Left lung (tissue), 10 donors: ENCODE results near the gene UBE2R2. TPM values are rescaled to one million over a fixed set of nuclear protein-coding genes. Genes with fewer than 3 reads are reported as not detected.
A peak's percentile ranks its signal among the peaks of the same experiment; 100 is the strongest.

Experiments used
- ATAC-seq: fragments of 200-7000 bp; cut with Tn5 transposase; one replicate; pipeline ENCODE4 v1.9.1; 2020; ENCODE audit warnings: moderate library complexity
- DNase-seq, 4 donors: peaks; one replicate each; pipeline ENCODE4 v3.0.0-alpha.2; 2013 to 2020
- H3K27ac ChIP-seq, 2 donors: fragments of 200-600 bp; sonication (generic) in 1 of 2; one replicate each; pipeline versions ENCODE4 v1.5.0 to v1.8.0; 2020 to 2021
- H3K27me3 ChIP-seq, 2 donors: fragments of 200-600 bp; sonication (generic) in 1 of 2; one replicate each; pipeline versions ENCODE4 v1.5.0 to v1.8.0; 2020 to 2021
- H3K36me3 ChIP-seq, 2 donors: fragments of 200-600 bp; sonication (generic) in 1 of 2; one replicate each; pipeline versions ENCODE4 v1.5.0 to v1.8.0; 2020 to 2021
- H3K4me1 ChIP-seq, 2 donors: fragments of 200-600 bp; one replicate each; pipeline ENCODE4 v1.8.0; 2021
- H3K4me3 ChIP-seq, 2 donors: fragments of 200-600 bp; sonication (generic) in 1 of 2; one replicate each; pipeline versions ENCODE4 v1.5.0 to v1.8.0; 2020 to 2021; ENCODE audit warnings: mild to moderate bottlenecking in 1 of 2
- H3K9me3 ChIP-seq, 2 donors: fragments of 200-600 bp; sonication (generic) in 1 of 2; one replicate each; pipeline versions ENCODE4 v1.5.0 to v1.8.0; 2020 to 2021
- intact Hi-C, 2 donors: fragments of 100-400 bp; cut with DNase I; formaldehyde crosslinking; loops; one replicate each; pipeline versions ENCODE4 v1.11.2 to v1.14.2; 2022
- polyA plus RNA-seq, 6 donors: library from polyadenylated mRNA; unstranded; fragments of 120-200 nt; gene quantifications; one replicate each; pipeline ENCODE4 v1.2.1, GENCODE V29; 2013; ENCODE audit not compliant: insufficient read length in 6 of 6
- total RNA-seq, 2 donors: library from RNA; stranded (reverse); fragmentation: NEBNext Ultra II Directional; extraction: Animal tissue kit (Norgen Biotek cat#: 25700); gene quantifications; one replicate each; pipeline ENCODE4 v1.2.1, GENCODE V29; 2021
- TF ChIP-seq, protein P1 (sequence below), 2 donors: fragments of 200-600 bp; sonication (generic) in 1 of 2; IDR thresholded peaks; one replicate each; pipeline versions ENCODE4 v1.5.0 to v1.8.0; 2021; ENCODE audit warnings: antibody characterized with exemption in 2 of 2
- donor health status: DM: no; HTN: yes; CAD: no.
- donor health status: DM: no; HTN: no; CAD: no.

Gene UBE2R2
- total and polyA plus RNA-seq, 8 donors = 34.0 to 60.6 (median 56.7) TPM

DNA sequence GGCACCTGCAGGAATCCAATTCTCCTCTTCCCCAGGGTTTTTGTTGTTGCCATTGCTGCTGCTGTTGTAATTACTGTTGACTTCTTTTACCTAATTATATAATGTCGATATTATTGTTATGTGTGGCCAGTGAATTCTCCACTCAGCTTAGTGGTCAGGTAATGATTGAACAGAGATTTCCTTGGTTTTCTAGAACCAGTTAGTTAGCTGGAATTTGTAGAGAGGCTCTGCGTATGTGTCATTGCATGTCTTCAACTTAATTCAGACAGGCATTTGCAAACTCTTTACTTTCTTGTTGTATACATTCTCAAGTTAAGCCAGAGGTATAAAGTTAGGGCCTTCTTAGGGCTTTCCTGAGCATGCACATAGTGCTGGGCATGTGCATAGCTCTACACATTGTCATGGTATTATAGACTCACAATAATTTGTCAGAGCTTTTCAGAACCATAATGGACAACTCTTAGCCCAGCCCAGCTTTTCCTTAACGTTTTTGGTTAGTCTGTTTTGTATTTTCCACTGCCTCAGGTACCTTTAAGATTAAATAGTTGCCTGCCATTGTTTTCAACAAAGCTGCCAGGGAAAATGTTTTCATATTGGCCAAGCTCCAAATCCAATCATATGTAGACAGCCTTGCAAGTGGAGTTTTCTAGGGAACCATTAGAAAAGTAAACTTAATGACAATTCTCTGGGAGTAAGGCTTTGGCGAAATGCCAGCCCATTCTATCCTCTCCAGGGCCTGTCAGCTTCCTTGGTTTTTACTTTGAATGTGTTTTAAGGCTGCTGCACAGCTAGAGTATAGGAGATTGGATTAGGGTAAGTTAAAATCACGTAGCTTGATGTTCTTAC is 68.1 kb downstream of the UBE2R2 start:
- peaks cover 4 to 43% of the 10 kb centered on the region in 2 donors for H3K4me1 ChIP-seq
- no peak overlapping the region for H3K4me3 ChIP-seq
- no peak overlapping the region for H3K27ac ChIP-seq
- intact Hi-C loops = no loop called here
- peaks cover 0 to 20% of the 10 kb centered on the region in 2 donors for H3K36me3 ChIP-seq
- peak in 3 of 4 donors; percentile 43 to 75 (median 52) for DNase-seq
- TF ChIP-seq, protein P1, sequence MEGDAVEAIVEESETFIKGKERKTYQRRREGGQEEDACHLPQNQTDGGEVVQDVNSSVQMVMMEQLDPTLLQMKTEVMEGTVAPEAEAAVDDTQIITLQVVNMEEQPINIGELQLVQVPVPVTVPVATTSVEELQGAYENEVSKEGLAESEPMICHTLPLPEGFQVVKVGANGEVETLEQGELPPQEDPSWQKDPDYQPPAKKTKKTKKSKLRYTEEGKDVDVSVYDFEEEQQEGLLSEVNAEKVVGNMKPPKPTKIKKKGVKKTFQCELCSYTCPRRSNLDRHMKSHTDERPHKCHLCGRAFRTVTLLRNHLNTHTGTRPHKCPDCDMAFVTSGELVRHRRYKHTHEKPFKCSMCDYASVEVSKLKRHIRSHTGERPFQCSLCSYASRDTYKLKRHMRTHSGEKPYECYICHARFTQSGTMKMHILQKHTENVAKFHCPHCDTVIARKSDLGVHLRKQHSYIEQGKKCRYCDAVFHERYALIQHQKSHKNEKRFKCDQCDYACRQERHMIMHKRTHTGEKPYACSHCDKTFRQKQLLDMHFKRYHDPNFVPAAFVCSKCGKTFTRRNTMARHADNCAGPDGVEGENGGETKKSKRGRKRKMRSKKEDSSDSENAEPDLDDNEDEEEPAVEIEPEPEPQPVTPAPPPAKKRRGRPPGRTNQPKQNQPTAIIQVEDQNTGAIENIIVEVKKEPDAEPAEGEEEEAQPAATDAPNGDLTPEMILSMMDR (IDR thresholded peaks at IDR 0.05) = no peak
- H3K9me3 ChIP-seq = no peaks in the 10 kb centered on the region
- no peaks in the 10 kb centered on the region for H3K27me3 ChIP-seq
- ATAC-seq = peak; percentile 44

DNA sequence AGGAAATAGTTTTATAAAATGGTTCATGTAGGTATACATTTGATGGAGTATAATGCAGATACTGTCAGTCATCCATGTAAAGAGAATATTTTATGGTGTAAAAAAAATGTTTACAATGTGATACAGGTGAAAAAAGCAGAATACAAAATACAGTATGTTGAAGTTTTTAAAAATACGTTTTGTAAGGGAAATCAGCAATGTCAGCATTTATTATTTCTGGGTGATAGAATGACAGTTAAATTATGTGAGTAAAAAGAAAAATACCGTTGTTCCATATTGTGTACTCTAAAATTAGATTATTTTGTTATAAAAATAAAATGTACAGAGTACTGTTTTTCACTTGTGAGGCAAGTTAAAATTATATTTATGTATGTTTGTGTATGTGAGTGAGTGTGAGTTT is 69.0 kb downstream of the UBE2R2 start:
- H3K36me3 ChIP-seq = peaks cover 0 to 26% of the 10 kb centered on the region in 2 donors
- H3K4me3 ChIP-seq = no peak overlapping the region
- H3K9me3 ChIP-seq = no peaks in the 10 kb centered on the region
- H3K4me1 ChIP-seq = peaks cover 4 to 37% of the 10 kb centered on the region in 2 donors
- TF ChIP-seq, protein P1 (IDR thresholded peaks at IDR 0.05) = no peak
- no peaks in the 10 kb centered on the region for H3K27me3 ChIP-seq
- intact Hi-C loops = no loop called here
- H3K27ac ChIP-seq = no peak overlapping the region
- DNase-seq (no peak), ATAC-seq (no peak)

DNA sequence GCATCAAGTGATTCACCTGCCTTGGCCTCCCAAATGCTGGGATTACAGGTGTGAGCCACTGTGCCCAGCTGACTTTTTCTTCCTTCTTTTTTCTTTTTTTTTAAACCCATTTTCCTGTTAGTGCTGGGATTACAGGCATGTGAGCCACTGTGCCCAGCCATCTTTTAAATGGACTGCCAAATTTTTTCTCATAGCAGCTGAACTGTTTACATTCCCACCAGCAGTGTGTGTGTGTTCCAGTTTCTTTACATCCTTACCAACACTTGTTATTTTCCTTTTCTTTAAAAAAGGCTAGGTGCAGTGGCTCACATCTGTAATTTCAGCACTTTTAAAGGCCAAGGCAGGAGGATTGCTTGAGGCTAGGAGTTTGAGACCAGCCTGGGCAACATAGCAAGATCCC is 76.9 kb downstream of the UBE2R2 start:
- peaks cover 0 to 15% of the 10 kb centered on the region in 2 donors for H3K36me3 ChIP-seq
- ATAC-seq = no peak
- no peak overlapping the region for H3K27ac ChIP-seq
- H3K27me3 ChIP-seq = no peaks in the 10 kb centered on the region
- H3K9me3 ChIP-seq = no peaks in the 10 kb centered on the region
- no peak overlapping the region for H3K4me3 ChIP-seq
- TF ChIP-seq, protein P1 (IDR thresholded peaks at IDR 0.05) = no peak
- no peaks in the 10 kb centered on the region for H3K4me1 ChIP-seq
- intact Hi-C loops = no loop called here
- no peak for DNase-seq

DNA sequence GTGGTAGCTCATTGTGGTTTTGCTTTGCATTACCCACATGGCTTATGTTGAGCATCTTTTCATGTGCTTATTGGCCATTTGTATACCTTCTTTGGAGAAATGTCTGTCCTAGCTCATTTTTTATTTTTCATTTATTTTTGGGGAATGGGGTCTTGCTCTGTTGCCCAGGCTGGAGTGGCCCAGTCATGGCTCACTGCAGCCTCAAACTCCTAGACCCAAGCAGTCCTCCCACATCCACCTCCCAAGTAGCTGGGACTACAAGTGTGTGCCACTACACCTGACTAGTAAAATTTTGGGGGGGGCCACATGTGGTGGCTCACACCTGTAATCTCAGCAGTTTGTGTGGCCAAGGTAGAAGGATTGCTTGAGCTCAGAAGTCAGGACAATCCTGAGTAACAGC is 77.4 kb downstream of the UBE2R2 start:
- H3K4me3 ChIP-seq = no peak overlapping the region
- ATAC-seq (no peak), DNase-seq (no peak)
- no peak overlapping the region for H3K27ac ChIP-seq
- no peaks in the 10 kb centered on the region for H3K27me3 ChIP-seq
- H3K4me1 ChIP-seq = no peaks in the 10 kb centered on the region
- H3K36me3 ChIP-seq = peaks cover 0 to 14% of the 10 kb centered on the region in 2 donors
- TF ChIP-seq, protein P1 (IDR thresholded peaks at IDR 0.05) = no peak
- no peaks in the 10 kb centered on the region for H3K9me3 ChIP-seq
- intact Hi-C loops = no loop called here

DNA sequence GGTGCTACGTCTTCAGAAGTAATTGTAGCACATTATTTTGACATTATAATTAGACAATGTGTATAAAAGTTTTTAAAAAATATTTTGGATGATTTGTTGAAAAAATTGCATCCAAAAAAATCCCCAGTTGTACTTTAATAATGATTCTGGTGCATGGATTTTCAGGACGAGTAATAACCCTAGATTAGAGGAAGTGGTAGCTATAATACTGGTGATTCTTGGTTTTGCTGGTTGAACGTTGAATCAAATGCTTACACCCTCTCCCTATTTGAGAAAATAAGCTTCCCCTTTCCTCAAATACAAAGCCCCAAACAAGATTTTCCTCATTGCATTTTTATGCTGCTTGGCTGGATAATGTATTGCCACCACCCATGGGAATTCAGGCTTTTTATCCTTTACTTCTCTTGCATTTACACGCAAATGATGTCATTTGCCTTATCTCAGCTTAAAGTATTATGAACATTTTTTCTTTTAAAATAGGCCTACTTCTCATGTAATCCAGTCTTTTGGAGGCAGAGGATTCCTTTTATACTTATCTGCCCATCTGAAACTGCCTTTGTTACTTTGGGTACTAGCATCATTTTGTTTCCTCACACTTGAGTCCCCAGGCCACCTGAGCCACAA is 86.3 kb downstream of the UBE2R2 start:
- H3K4me1 ChIP-seq = no peaks in the 10 kb centered on the region
- DNase-seq (no peak), ATAC-seq (no peak)
- intact Hi-C loops = no loop called here
- H3K36me3 ChIP-seq = peaks cover 0 to 39% of the 10 kb centered on the region in 2 donors
- no peaks in the 10 kb centered on the region for H3K27me3 ChIP-seq
- H3K4me3 ChIP-seq = no peak overlapping the region
- no peaks in the 10 kb centered on the region for H3K9me3 ChIP-seq
- TF ChIP-seq, protein P1 (IDR thresholded peaks at IDR 0.05) = no peak
- no peak overlapping the region for H3K27ac ChIP-seq
